GM21576 (cell line): Measurements from ENCODE around the gene THEMIS.
"Not testable (repeated sequence)": the region's sequence is repeated elsewhere in the genome, so short reads cannot be mapped to it uniquely, and the experiment has no call there.

ENCODE experiments used
- ATAC-seq: cut with Tn5 transposase; IDR thresholded peaks from one replicate; pipeline ENCODE4 v1.9.1; 2021; ENCODE audit warnings: mild to moderate bottlenecking, moderate library complexity; ENCODE audit not compliant: unreplicated experiment

The THEMIS gene

DNA sequence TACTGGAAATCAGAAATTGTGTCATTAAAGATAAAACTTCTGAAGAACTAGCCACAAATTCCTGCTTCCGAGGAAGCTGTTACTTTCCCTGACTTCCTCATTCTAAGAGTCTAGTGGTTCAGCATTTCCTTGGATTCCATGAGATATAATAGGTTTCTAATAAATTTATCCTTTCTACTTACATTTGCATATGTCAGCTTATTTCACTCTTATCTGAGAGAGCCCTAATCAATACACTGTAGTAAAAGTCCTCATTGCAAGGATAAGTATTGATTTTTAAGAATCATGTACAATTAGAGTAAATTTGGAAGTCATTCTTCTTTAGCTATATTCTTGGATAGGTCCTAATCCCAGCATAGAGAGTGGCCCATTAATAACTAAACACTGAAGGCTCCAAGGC lies 16.9 kb upstream of the THEMIS start:
- ATAC-seq = no peak

DNA sequence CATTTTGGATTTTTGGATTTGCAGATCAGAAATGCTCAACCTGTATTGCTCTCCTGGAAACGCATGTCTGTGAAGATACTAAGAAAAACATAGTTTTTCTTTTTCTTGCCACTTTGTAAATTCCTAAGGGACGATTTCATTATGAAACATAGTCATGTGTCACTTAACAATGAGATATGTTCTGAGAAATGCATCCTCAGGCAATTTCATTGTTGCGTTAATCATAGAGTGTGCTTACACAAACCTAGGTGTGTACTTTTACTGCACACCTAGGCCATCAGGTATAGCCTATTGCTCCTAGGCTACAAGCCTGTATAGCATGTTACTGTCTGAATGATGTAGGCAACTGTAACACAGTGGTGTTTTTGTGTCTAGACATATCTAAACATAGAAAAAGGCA lies 13.4 kb upstream of the THEMIS start:
- ATAC-seq = no peak

DNA sequence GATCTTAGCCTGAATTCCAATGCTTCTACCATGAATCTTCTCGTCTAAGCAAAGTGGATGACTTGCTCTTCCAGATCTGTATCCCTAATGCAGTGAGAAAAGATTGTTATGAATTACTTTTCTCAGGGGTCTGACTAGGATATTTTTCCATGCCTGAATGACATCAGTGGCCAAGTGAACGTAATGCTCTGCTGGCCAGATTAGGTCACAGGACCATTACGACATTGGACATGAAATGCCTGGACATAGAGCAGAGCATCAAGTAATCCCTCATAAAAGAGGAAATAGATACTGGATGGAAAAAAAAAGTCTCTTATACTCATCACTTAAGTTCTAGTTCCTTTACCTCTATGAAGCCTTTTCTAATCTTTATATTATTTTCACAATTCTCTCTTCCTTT lies 12.1 kb upstream of the THEMIS start:
- ATAC-seq = no peak

DNA sequence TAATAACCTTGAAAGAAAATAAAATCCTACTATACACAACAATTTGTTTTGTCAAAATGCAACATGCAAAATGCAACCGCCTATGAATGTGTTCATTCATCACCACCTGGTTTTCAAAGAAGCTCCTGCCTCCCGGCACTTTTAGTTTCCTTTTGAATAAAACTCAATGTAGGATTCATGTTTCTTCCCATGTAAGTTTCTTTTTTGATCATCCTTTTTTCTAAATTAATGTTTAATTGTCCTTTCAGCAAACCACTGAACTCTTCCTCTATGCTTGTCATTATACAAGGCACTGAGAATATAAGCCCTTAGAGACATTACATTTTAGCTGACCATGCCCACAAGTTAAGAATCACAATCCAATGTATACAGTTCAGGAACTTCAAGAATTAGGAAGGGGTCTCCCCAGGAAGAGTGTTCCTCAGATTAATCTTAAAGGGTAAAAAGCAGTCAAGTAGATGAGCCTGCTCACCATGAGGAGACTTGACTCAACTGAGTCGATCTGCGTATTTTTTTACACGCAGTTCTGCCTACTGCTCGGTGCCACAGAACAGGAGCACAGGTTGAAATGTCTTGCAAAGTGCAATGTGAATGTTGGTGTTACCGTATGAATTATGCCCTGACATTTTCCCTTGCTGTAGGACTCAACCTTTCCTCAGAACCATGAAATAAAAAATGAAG lies 7.2 kb upstream of the THEMIS start:
- ATAC-seq = peak; percentile 63

DNA sequence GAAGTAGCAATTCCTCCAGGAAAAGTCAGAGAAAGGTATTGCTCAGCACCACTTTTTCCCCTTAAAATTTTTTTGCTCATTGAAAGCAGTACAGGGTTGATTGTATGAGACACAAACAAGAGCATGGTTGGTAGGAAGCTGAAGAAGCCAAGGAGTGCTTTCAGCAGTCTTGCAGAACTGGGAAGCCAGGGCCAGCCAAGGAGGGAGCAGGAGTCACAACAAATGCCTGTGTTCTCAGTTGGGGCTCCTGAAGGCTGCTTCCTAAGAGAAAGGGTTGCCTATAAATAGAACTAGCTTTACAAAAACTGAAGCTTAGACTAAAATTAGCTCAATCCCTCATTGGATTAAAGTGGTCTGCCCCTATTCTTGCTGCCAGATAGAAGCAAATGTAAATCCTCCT lies 3.3 kb upstream of the THEMIS start:
- ATAC-seq = no peak

DNA sequence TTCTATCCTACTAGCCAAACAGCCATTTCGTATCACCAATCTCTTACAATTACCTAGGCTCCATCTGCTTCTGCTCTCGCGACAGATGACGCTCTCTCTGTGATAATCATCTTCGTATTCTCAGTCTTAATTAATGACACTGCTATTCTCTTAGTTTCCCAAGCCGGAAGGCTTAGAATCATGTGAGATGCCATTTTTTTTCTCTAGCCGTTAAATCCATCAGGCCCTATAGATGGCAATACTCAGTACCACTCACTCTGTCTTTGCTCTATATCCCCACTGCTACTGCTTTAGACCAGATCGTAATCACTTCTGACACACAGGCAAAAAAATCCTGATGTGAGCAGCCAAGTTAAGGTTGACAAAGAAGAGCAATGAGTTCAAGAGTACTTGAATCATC lies 2.1 kb upstream of the THEMIS start:
- ATAC-seq = no peak

DNA sequence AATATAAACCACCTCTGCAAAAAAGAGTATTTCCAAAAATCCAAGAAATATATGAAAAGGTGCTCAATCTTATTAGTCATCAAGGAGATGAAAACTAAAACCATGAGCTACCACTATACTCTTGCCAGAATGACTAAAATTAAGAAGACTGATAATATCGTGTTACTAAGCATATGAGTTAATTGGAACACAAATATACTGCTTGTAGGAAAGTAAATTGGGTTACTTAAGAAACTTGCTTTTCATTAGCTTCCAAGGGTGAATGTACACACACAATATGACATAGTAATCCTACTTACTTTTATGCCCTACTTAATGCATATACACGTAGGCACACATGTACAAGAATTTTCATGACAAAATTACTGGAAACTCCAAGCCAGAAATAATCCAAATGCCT lies 3.4 kb downstream of the THEMIS start:
- ATAC-seq = no peak

DNA sequence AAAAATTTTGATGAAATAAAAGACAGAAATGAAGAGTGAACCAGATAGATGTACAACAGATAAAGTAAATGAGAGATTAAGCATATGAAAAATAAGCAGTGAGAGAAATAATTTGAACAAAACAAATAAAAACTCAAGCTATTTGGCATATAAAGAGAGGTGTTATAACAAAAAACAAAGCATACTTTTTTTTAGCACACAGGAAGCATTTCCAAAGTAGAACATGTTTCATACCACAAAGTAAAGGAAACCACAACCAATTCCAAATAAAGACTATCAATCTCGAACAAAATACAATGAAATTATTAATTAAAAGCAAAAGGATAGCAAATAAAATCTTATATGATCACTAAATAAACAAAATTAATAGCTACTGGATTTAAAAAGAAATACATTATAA lies 6.8 kb downstream of the THEMIS start:
- ATAC-seq = no peak

DNA sequence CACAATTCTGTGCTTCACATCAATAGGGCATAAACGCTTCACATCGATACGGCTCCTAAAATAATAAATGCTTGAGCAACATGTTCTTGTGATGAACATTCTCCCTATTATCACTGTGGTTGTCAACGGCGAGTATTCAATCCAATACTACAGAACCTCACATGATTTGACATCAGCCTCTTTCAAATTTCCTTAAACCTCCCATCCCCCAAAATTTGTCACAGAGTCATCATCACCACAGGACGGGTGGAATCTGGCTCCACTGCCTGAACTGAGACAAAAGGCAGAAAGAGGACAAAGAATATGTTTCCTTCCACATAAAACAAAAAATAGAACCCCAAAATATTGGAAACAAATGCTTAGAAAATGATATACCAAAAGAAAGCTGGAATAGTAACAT lies 7.3 kb downstream of the THEMIS start:
- no peak for ATAC-seq

DNA sequence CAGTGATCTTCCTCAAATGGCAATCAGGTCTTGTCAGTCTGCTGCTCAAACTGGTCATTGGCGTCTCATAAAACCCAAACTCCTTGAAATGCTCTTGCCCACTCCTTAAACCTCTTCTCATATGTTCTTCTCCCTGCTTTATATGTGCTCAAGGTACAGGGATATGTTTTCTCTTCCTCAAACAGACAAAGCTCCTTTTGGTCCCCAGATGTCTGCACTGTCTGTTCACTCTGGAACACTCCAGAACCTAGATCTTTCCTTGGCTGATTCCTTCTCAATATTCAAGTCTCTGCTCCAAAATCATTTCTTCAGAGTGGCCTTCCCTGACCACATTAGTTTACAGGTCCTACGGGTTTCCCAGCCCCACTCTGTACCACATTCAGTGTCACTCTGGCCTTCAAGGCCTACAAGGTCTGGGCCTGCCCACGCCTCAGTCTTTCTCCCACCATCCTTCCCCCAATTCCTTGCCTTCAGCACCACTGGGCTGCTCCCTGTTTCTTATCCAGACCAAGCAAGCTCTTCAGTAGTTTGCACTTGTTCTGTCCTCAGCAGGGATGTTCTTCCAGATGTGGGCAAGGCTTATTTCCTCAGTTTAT lies 9.0 kb downstream of the THEMIS start:
- no peak for ATAC-seq

DNA sequence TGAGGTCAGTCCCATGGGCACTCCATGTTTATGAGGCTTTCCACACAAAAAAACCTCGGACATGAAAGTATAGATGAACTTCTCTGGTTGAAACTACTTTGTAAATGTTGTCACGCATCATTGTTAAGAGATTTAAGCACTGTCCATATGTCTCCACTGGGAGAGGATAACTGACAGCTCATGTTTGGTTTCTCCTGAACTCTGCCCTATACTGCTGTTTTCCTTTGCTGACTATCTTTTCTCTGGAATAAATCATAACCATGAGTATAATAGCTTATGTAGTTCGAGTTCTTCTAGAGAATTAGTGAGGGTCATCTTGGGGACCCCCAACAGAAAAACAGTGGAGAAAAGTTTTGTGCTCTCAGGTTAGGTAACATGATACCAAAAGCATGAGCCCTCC lies 14.3 kb downstream of the THEMIS start:
- ATAC-seq = no peak

DNA sequence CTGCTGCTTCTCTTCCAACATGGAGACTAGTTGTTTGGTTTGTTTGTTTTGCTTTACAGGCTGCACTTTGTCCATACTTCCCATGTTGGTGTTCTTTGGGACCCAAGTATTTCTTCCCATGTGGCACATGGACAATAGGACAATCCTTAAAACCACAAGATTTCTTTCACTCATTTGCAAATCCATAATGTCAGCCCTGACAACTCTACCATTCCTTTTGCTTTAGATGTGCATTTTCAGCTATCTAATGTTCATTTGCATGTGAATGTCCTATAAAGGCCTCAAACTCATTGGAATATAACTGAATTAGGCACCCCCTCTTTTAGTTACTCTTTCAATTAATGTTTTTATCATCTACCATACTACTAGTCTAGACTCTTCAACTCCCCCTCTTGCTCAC lies 16.7 kb downstream of the THEMIS start:
- no peak for ATAC-seq

DNA sequence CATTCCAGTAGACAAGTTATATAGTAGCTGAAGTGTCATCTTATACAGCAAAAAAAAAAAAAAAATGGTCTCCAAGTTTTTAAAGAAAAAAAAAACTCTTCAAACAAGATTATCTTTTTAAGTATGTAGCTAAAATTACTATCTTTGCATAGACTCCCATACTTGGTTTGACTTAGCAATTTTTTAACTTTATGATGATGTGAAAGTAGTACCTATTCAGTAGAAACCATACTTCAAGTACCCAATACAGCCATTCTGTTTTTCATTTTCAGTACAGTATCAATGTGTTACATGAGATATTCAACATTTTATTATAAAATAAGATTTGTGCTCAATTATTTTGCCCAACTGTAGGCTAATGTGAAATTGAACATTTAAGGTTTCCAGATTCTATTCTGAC lies 18.9 kb downstream of the THEMIS start:
- not testable (repeated sequence) for ATAC-seq

DNA sequence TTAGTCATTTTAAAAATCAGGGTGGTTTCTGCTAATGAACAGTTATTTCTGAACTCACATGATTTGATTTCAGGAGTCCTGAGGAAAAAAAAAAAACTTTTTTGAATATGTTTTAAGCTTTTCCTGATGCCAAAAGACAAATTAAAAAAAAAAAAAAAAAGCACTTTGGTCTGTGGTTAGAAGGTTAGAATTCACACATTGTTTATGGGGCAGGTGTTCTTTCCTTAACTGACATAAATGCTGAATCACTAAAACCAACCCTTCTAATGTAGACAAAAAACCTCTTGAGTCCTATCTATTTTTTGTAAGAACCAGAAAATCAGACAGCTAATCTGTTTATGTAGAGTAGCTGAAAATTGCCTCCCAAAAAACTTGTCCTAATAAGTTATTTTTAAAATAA lies 20.4 kb downstream of the THEMIS start:
- ATAC-seq = no peak

DNA sequence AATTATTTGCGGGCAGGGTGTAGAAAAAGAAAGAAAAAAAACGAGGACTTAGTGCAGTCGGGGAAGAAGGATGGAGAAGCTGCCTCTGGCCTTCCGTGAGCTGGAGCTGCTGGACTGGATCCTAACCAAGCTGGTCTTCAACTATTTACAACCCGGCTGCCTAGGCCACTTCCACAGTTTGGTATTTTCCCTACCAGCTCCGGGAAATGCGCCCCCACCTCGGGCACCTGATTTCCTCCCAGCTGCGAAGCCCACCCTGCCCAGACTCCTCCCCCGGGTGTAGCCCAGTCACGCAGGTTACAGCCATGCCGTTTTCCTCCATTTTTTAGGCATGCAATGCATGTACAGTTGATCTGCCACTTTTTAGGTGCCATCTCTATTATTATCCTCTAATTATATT lies 21.2 kb downstream of the THEMIS start:
- no peak for ATAC-seq

DNA sequence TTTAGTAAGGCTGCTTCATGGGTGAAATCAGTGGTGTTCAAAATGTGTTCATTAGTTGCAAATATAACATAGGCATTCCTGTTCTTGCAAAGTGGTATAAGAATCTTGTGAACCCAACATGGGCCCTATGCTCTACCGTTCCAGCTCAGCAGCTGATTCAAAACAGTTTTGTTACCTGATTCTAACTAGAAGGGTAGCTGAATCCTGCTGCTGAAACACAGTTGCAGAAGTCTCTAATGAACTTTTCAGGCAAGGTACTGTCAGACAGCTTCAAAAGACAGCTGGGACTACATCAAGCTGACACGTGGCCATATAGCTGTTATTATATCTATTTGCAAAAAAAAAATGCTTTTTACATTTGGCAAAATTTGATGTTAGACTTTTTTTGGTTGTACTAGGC lies 22.7 kb downstream of the THEMIS start:
- no peak for ATAC-seq

DNA sequence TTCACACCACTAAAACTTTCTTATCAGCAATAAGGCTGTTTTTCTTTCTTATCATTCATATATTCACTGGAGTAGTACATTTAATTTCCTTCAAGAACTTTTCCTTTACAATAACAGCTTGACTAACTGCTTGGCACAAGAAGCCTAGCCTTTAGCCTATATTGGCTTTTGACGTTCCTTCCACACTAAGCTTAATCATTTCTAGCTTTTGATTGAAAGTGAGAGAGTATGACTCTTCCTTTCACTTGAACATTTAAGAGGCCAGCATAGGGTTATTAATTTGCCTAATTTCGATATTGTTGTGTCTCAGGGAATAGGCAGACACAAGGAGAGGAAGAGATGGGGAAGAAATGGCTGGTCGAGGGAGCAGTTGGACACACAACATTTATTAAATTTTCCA lies 23.6 kb downstream of the THEMIS start:
- ATAC-seq = peak; percentile 55

DNA sequence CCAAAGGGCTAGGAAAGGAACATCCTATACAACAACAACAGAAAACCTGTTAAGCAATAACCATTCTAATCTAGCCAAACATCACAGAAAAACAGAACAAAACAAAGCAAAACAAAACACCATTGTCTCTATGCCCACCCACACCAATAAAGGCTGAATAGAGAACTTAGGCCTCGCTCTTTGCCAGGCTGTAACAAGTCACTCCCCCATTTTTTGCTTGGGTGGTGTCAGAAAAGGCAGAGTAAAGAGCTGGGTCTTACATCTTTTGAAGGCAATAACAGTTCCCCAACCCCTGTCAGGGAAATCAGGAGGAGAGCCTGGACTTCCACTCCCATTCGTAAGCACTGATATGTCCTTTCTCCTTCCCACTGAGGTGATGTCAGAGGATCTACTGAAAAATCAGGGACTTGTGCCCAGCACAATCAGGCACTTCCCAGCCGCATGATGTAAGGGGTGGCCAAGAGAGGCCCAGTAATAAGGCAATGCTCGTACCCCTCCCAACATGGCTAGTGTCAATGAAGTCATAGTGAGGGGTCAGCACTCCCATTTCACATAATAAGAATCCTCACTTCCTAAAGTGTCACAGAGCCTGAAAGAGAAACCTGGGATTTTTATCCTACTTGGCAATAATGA lies 31.0 kb downstream of the THEMIS start:
- ATAC-seq = no peak

DNA sequence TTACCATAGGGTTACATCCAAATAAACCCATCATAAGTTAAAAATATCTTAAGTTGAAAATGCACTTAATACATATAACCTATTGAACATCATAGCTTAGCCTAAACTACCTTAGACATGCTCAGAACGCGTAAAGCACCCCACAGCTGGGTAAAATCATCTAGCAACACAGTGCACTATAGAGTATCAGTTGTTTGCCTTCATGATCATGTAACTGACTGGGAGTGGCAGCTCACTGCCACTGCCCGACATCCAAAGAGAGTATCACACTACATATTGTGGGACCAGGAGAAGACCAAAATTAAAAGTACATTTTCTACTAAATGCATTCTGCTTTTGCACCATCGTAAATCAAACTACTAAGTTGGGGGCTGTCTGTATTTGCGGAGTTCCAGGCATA lies 31.7 kb downstream of the THEMIS start:
- no peak for ATAC-seq

DNA sequence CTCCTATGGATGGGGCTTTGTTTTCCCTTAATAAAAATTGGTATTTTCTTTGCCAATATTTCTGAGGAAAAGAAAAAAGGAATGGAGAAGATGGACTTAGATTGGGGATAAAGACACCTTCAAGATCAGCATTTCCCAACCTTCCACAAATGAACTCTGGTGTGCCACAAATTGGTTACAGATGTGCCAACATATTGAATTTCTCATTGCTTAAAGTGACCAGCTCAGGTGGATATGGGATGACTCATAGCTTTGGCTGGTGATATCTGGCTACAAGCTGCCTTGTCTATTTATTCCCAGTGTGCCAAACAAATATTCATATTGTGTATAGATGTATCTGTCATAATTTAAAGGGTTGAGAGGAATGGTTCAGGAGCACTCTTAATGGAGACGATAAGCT lies 32.5 kb downstream of the THEMIS start:
- no peak for ATAC-seq

DNA sequence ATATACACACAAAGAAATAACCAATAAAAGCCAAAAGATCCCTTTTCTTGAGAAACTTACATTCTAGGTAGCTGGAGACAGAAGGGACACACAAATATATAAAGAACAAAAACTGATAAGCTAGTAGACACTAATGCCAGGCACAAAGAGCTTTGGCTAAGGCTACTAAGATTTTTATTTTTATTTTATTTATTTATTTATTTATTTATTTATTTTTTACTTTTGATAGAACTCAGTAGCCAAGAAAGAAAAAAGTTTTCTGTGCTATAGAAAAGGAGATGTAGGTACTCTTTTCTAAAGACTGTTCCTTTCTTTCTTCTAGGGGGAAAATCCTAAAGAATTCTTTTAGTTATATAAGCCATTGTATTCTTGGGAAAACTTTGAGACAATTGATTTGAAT lies 34.1 kb downstream of the THEMIS start:
- ATAC-seq = no peak

DNA sequence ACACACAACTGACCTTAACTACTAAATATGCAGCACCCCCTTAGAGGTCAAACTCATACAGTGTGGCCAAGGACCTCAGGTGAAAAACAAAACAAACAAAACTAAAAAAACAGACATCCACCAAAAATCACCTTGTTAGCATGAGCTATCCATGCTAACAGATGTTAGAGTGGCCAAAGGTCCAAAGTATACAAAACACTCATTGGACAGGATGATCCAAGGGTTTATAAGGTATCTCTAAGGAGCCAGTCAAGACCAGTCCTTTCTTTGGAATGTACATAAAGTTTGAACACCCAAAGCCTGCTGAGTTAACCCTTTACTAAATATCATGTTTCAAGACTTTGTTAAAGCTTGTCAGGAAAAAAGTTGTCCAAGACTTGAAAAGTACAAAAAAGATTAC lies 35.8 kb downstream of the THEMIS start:
- no peak for ATAC-seq

DNA sequence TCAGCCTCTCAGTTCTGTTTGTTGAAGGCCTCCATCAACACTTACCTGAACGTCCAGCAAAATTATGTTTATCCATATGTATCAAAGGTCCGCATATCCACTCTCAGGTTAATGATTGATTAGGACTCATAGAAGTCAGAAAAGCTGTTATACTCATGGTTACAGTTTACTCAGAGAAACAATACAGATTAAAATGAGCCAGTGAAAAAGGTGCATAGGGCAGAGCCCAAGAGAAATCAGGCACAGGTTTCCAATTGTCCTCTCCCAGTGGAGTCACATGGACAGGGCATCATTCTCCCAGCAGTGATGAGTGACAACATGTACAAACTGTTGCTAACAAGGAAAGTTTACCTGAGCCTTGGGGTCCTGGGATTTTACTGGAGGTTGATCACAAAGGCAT lies 36.2 kb downstream of the THEMIS start:
- no peak for ATAC-seq
